ENCODE results near the gene DCC. TPM values are rescaled to one million over a fixed set of nuclear protein-coding genes. Genes with fewer than 3 reads are reported as not detected.

DCC gene
- polyA plus RNA-seq (2012; ENCODE audit: insufficient read depth, insufficient read length, low read depth), result 0.08 TPM

GRCh38 chr18:52339891-52340371, at the start of gene DCC:
TSS of gene DCC (plus strand) at chr18:52340197. CDS start at chr18:52340788, 591 bp downstream.
- H3K36me3 ChIP-seq, result no peaks in the 10 kb centered on the region
- H3K4me1 ChIP-seq, result no peaks in the 10 kb centered on the region
- peak; percentile 49 for TF ChIP-seq CTCF (IDR thresholded peaks at IDR 0.05; ENCODE audit: low read depth, low read length)
- H3K9me3 ChIP-seq, result no peaks in the 10 kb centered on the region
- peaks cover 24% of the 10 kb centered on the region for H3K27me3 ChIP-seq
- no peak within 1 kb of the TSS for H3K4me3 ChIP-seq (ENCODE audit: low read depth, low read length)
- DNase-seq, result peak; percentile 36

- no peak for DNase-seq
- no peaks in the 10 kb centered on the region for H3K27me3 ChIP-seq
- no peaks in the 10 kb centered on the region for H3K9me3 ChIP-seq
- no peaks in the 10 kb centered on the region for H3K4me1 ChIP-seq
- H3K36me3 ChIP-seq, result no peaks in the 10 kb centered on the region
- H3K4me3 ChIP-seq (ENCODE audit: low read depth, low read length), result no peak overlapping the region
- TF ChIP-seq CTCF (IDR thresholded peaks at IDR 0.05; ENCODE audit: low read depth, low read length), result no peak
Observed at GRCh38 chr18:52310651-52311050, 29.3 kb upstream of the DCC start.

- Histone ChIP-seq H3K27me3 (no peaks in the 10 kb centered on the region), H3K9me3 (no peaks in the 10 kb centered on the region), H3K4me3 (ENCODE audit: low read depth, low read length) (no peak overlapping the region), H3K4me1 (no peaks in the 10 kb centered on the region), H3K36me3 (no peaks in the 10 kb centered on the region)
- DNase-seq, result no peak
- TF ChIP-seq CTCF (IDR thresholded peaks at IDR 0.05; ENCODE audit: low read depth, low read length), result no peak
Observed at GRCh38 chr18:52311331-52311730, 28.7 kb upstream of the DCC start.

GRCh38 chr18:52312346-52312745, 27.7 kb upstream of the DCC start:
- Histone ChIP-seq H3K36me3 (no peaks in the 10 kb centered on the region), H3K9me3 (no peaks in the 10 kb centered on the region), H3K4me3 (ENCODE audit: low read depth, low read length) (no peak overlapping the region), H3K4me1 (no peaks in the 10 kb centered on the region), H3K27me3 (no peaks in the 10 kb centered on the region)
- no peak for DNase-seq
- no peak for TF ChIP-seq CTCF (IDR thresholded peaks at IDR 0.05; ENCODE audit: low read depth, low read length)

GRCh38 chr18:52313213-52313612, 26.8 kb upstream of the DCC start:
- no peak for TF ChIP-seq CTCF (IDR thresholded peaks at IDR 0.05; ENCODE audit: low read depth, low read length)
- Histone ChIP-seq H3K36me3 (no peaks in the 10 kb centered on the region), H3K27me3 (no peaks in the 10 kb centered on the region), H3K4me3 (ENCODE audit: low read depth, low read length) (no peak overlapping the region), H3K9me3 (no peaks in the 10 kb centered on the region), H3K4me1 (no peaks in the 10 kb centered on the region)
- no peak for DNase-seq

- no peak for DNase-seq
- no peaks in the 10 kb centered on the region for H3K9me3 ChIP-seq
- TF ChIP-seq CTCF (IDR thresholded peaks at IDR 0.05; ENCODE audit: low read depth, low read length), result no peak
Observed at GRCh38 chr18:52319424-52319983, 20.5 kb upstream of the DCC start.

More at GRCh38 chr18:52319424-52319983, 20.5 kb upstream of the DCC start:
- H3K27me3 ChIP-seq, result no peaks in the 10 kb centered on the region
- no peak overlapping the region for H3K4me3 ChIP-seq (ENCODE audit: low read depth, low read length)
- no peaks in the 10 kb centered on the region for H3K4me1 ChIP-seq
- H3K36me3 ChIP-seq, result no peaks in the 10 kb centered on the region

Measured in BE2C (cell line).